ENCODE results near the gene NRIP1.

DNA sequence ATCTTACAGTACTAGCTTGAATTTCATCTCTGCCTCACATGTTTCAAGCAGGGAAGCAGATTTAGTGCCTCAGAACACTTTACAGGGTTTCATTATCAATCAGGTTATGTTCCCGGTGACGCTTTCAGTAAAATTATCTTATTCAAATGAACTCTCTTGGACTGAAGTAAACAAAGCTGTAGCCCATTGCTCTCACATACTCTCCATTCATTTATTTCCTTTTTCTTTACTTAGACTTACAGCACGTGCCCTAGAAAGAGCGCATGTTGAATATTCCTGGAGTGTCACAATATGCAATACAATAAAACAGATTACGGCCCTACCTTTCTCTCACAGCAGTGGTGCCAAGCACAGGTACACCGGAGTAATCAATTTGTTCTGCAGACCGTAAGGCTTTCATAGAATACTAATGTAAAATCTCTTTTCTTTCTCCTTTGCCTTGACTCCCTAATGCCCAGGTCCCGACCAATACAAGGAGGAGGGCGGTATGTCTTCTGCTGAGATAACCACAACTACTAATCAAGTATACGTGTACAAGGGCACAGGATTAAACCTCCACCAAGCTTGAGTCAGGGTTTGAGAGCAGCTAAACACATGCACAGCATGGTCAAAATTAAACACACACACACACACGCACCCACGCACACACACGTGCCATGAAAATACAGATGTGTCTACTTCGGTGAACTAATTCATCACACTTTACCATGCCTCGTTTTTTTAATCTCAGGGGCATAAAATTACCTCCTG, 62.8 kb downstream of the NRIP1 start:
- TF ChIP-seq, protein P1, sequence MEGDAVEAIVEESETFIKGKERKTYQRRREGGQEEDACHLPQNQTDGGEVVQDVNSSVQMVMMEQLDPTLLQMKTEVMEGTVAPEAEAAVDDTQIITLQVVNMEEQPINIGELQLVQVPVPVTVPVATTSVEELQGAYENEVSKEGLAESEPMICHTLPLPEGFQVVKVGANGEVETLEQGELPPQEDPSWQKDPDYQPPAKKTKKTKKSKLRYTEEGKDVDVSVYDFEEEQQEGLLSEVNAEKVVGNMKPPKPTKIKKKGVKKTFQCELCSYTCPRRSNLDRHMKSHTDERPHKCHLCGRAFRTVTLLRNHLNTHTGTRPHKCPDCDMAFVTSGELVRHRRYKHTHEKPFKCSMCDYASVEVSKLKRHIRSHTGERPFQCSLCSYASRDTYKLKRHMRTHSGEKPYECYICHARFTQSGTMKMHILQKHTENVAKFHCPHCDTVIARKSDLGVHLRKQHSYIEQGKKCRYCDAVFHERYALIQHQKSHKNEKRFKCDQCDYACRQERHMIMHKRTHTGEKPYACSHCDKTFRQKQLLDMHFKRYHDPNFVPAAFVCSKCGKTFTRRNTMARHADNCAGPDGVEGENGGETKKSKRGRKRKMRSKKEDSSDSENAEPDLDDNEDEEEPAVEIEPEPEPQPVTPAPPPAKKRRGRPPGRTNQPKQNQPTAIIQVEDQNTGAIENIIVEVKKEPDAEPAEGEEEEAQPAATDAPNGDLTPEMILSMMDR (IDR thresholded peaks at IDR 0.05), result no peak
- TF ChIP-seq EP300 (IDR thresholded peaks at IDR 0.05; ENCODE audit: low read depth), result no peak
- no peak for TF ChIP-seq POLR2AphosphoS5 (IDR thresholded peaks at IDR 0.05)
- TF ChIP-seq POLR2A (IDR thresholded peaks at IDR 0.05), result no peak

Data from transverse colon (tissue), 4 donors.